Vagina (tissue), 2 donors: ENCODE data around the gene MINDY4. TPM values are rescaled to one million over a fixed set of nuclear protein-coding genes. Genes with fewer than 3 reads are reported as not detected.

Experiments
- DNase-seq, 2 donors: peaks; one replicate each; pipeline ENCODE4 v3.0.0-alpha.2; 2017; ENCODE audit errors: extremely low spot score in 2 of 2
- H3K27ac ChIP-seq: fragments of 200-600 bp; sonication (generic); one replicate; pipeline ENCODE4 v1.5.1; 2019
- H3K27me3 ChIP-seq: fragments of 200-600 bp; sonication (generic); one replicate; pipeline ENCODE4 v1.5.1; 2019
- H3K36me3 ChIP-seq, 2 donors: fragments of 200-600 bp; sonication (generic); one replicate each; pipeline ENCODE4 v1.5.1; 2017 to 2019
- H3K4me1 ChIP-seq: fragments of 200-600 bp; sonication (generic); one replicate; pipeline ENCODE4 v1.5.1; 2019
- H3K4me3 ChIP-seq, 2 donors: fragments of 200-600 bp; sonication (generic); 1 replicate in 1 of 2; 2 replicates in 1 of 2; pipeline ENCODE4 v1.5.1; 2016 to 2019
- H3K9me3 ChIP-seq: fragments of 200-600 bp; sonication (generic); one replicate; pipeline ENCODE4 v1.5.1; 2019
- CTCF ChIP-seq, 3 experiments: fragments of 450-650 bp in 2 of 3; fragments of 200-600 bp in 1 of 3; sonication (generic) in 1 of 3; IDR thresholded peaks; one replicate each; pipeline ENCODE4 v1.5.1; 2017 to 2019; ENCODE audit warnings: antibody characterized with exemption in 3 of 3, mild to moderate bottlenecking in 2 of 3, moderate library complexity in 2 of 3
- POLR2A ChIP-seq, 2 donors: fragments of 450-650 bp; IDR thresholded peaks; one replicate each; pipeline ENCODE4 v1.6.1; 2017; ENCODE audit warnings: antibody characterized with exemption in 2 of 2, mild to moderate bottlenecking in 2 of 2, moderate library complexity in 2 of 2
- POLR2AphosphoS5 ChIP-seq, 2 donors: sonication (generic); formaldehyde crosslinking; IDR thresholded peaks; one replicate each; pipeline ENCODE4 v1.9.0; 2017; ENCODE audit warnings: antibody characterized with exemption in 2 of 2, mild to moderate bottlenecking in 2 of 2, low read depth in 1 of 2; ENCODE audit not compliant: insufficient read depth in 1 of 2
- intact Hi-C: fragments of 100-400 bp; cut with DNase I; formaldehyde crosslinking; loops from one replicate; pipeline ENCODE4 v1.15.1; 2023
- total RNA-seq: library from RNA; depleted of rRNA; stranded (reverse); fragments of >200 nt; gene quantifications from one replicate; pipeline ENCODE4 v1.2.3, GENCODE V29; 2016

The MINDY4 gene
- total RNA-seq, 1 donor from 2014 or later: 10.3 TPM

DNA sequence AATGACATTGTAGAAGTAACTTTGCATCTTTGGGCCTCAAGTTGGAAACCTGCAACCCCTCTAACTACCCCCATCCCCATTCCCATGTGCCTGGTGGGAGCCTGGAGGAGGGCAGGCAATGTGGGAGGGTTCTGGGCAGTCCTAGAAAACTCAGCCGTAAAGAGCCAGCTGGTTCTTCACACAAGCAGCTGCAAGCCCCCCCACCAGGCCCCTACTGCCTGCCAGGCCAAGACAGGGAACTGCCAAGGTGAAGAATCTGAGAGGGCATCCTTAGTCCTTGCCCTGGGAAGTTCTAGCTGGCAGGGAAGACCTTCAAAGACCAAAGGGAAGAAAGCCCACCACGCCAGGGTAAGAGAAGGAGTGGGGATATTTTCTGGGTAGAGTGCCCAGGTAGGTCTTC lies 31.5 kb upstream of the MINDY4 start:
- Histone ChIP-seq H3K27me3 (no peaks in the 10 kb centered on the region), H3K4me1 (peaks cover 9% of the 10 kb centered on the region), H3K27ac (no peak overlapping the region), H3K9me3 (no peaks in the 10 kb centered on the region), H3K4me3 (no peak overlapping the region), H3K36me3 (no peaks in the 10 kb centered on the region)
- TF ChIP-seq POLR2AphosphoS5 (IDR thresholded peaks at IDR 0.05; ENCODE audit: insufficient read depth in 1 of 2, low read depth in 1 of 2): no peak
- no peak for TF ChIP-seq POLR2A (IDR thresholded peaks at IDR 0.05)
- no peak for TF ChIP-seq CTCF (IDR thresholded peaks at IDR 0.05)
- intact Hi-C loops: no loop called here
- DNase-seq: no peak

DNA sequence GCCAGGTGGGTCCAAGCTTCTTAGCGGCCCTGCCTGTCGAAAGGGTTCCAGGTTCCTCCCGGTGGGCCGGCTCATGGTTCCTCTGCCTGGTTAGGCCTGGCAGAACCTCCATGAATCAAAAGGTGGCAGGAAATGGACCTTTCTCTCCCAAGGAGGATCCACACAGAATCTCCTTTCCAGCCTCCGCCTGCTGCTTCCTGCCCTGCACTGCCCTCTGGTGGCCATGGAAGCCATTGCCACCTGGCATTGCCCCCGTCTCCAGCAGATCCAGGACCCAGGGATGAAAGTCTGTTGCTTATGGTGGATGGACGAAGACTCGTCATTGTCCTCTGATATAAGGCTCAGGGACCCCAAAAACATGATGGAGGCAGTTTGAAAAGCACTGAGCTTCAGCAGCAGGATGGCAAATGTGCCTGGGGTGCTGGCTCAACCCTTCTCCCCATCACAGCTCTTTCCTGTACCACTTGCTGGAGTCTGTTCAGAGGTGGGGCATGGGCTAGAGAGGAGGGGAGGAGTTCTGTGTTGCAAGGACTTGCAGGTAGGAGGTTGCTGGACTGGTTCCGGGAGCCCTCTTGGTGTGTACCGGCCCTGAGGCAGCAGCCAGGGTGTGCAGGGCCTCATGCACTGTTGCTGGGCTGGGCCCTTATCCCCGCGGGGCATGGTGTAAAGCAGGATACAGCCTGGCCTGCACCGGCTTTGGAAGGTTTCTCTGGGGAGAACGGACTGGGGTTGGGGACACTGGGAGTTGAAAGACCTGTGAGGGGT lies 30.6 kb upstream of the MINDY4 start:
- DNase-seq: no peak

GRCh38 chr7:30741289-30741688 lies 29.9 kb upstream of the MINDY4 start:
- TF ChIP-seq POLR2AphosphoS5 (IDR thresholded peaks at IDR 0.05; ENCODE audit: insufficient read depth in 1 of 2, low read depth in 1 of 2): no peak
- TF ChIP-seq CTCF (IDR thresholded peaks at IDR 0.05): no peak
- no peak for TF ChIP-seq POLR2A (IDR thresholded peaks at IDR 0.05)
- H3K4me3 ChIP-seq: no peak overlapping the region
- no peaks in the 10 kb centered on the region for H3K36me3 ChIP-seq
- DNase-seq: no peak
- H3K9me3 ChIP-seq: no peaks in the 10 kb centered on the region
- H3K4me1 ChIP-seq: peaks cover 9% of the 10 kb centered on the region
- intact Hi-C loops: no loop called here
- no peak overlapping the region for H3K27ac ChIP-seq
- no peaks in the 10 kb centered on the region for H3K27me3 ChIP-seq

More for the DNA sequence above, 30.6 kb upstream of the MINDY4 start:
- Histone ChIP-seq H3K4me3 (no peak overlapping the region), H3K36me3 (no peaks in the 10 kb centered on the region), H3K27ac (no peak overlapping the region), H3K27me3 (no peaks in the 10 kb centered on the region), H3K4me1 (peaks cover 9% of the 10 kb centered on the region), H3K9me3 (no peaks in the 10 kb centered on the region)
- TF ChIP-seq POLR2A (IDR thresholded peaks at IDR 0.05) (no peak), POLR2AphosphoS5 (IDR thresholded peaks at IDR 0.05; ENCODE audit: insufficient read depth in 1 of 2, low read depth in 1 of 2) (peak in 1 of 2 donors; percentile 28), CTCF (IDR thresholded peaks at IDR 0.05) (peak; percentile 87 to 95 (median 93))
- intact Hi-C loops: no loop called here

GRCh38 chr7:30743371-30744074 lies 27.7 kb upstream of the MINDY4 start:
- intact Hi-C loops: no loop called here

More at GRCh38 chr7:30743371-30744074, 27.7 kb upstream of the MINDY4 start:
- no peak for TF ChIP-seq CTCF (IDR thresholded peaks at IDR 0.05)
- TF ChIP-seq POLR2A (IDR thresholded peaks at IDR 0.05): no peak
- TF ChIP-seq POLR2AphosphoS5 (IDR thresholded peaks at IDR 0.05; ENCODE audit: insufficient read depth in 1 of 2, low read depth in 1 of 2): no peak
- no peaks in the 10 kb centered on the region for H3K27me3 ChIP-seq
- H3K9me3 ChIP-seq: no peaks in the 10 kb centered on the region
- H3K4me1 ChIP-seq: peaks cover 9% of the 10 kb centered on the region
- H3K36me3 ChIP-seq: no peaks in the 10 kb centered on the region
- H3K27ac ChIP-seq: no peak overlapping the region
- no peak for DNase-seq
- H3K4me3 ChIP-seq: no peak overlapping the region
